H9 (cell line): ENCODE measurements around the gene MSI2. TPM values are rescaled to one million over a fixed set of nuclear protein-coding genes. Genes with fewer than 3 reads are reported as not detected.

Experiments
- DNase-seq: peaks from one replicate; pipeline ENCODE4 v3.0.0-alpha.2; 2017
- H2AFZ ChIP-seq: one replicate; pipeline ENCODE4 v1.6.1; 2013; ENCODE audit warnings: mild to moderate bottlenecking, low read length, control low read depth, moderate library complexity
- H2AK5ac ChIP-seq: 2 replicates; pipeline ENCODE4 v1.6.1; 2013; ENCODE audit warnings: low read length, control low read depth, mixed read lengths; ENCODE audit not compliant: insufficient read length
- H2BK120ac ChIP-seq: one replicate; pipeline ENCODE4 v1.6.1; 2013; ENCODE audit warnings: low read depth, mild to moderate bottlenecking, low read length, control low read depth, inconsistent platforms; ENCODE audit not compliant: poor library complexity, severe bottlenecking
- H2BK12ac ChIP-seq: 2 replicates; pipeline ENCODE4 v1.6.1; 2013; ENCODE audit warnings: low read length, control low read depth, mixed read lengths, low read depth; ENCODE audit not compliant: insufficient read length
- H2BK15ac ChIP-seq: 2 replicates; pipeline ENCODE4 v1.6.1; 2013; ENCODE audit warnings: low read depth, low read length, control low read depth
- H2BK20ac ChIP-seq: one replicate; pipeline ENCODE4 v1.6.1; 2013; ENCODE audit warnings: low read depth, mild to moderate bottlenecking, low read length, control low read depth, inconsistent platforms; ENCODE audit not compliant: poor library complexity, severe bottlenecking
- H2BK5ac ChIP-seq: 2 replicates; pipeline ENCODE4 v1.6.1; 2013; ENCODE audit warnings: low read length, control low read depth, mixed read lengths; ENCODE audit not compliant: insufficient read length
- H3K14ac ChIP-seq: 2 replicates; pipeline ENCODE4 v1.6.1; 2013; ENCODE audit warnings: low read length, control low read depth; ENCODE audit not compliant: insufficient read depth
- H3K18ac ChIP-seq: 2 replicates; pipeline ENCODE4 v1.6.1; 2013; ENCODE audit warnings: low read depth, mild to moderate bottlenecking, mixed read lengths, low read length, control low read depth; ENCODE audit not compliant: insufficient read length
- H3K23ac ChIP-seq: 2 replicates; pipeline ENCODE4 v1.6.1; 2013; ENCODE audit warnings: low read length, control low read depth, mixed read lengths, low read depth; ENCODE audit not compliant: insufficient read length
- H3K23me2 ChIP-seq: 2 replicates; pipeline ENCODE4 v1.6.1; 2013; ENCODE audit warnings: low read depth, mild to moderate bottlenecking, mixed read lengths, low read length, control low read depth; ENCODE audit not compliant: insufficient read length, poor library complexity, severe bottlenecking
- H3K27ac ChIP-seq: 2 replicates; pipeline ENCODE4 v1.5.1; 2013; ENCODE audit warnings: low read length, control low read depth, mixed read lengths, low read depth; ENCODE audit not compliant: insufficient read length
- H3K27me3 ChIP-seq: 2 replicates; pipeline ENCODE4 v1.6.1; 2013; ENCODE audit warnings: low read length, control low read depth, inconsistent platforms; ENCODE audit not compliant: insufficient read depth
- H3K4ac ChIP-seq: 2 replicates; pipeline ENCODE4 v1.6.1; 2013; ENCODE audit warnings: low read depth, mild to moderate bottlenecking, control low read depth, inconsistent platforms, low read length, moderate library complexity
- H3K4me1 ChIP-seq: 2 replicates; pipeline ENCODE4 v1.6.1; 2013; ENCODE audit warnings: low read length, control low read depth, inconsistent platforms; ENCODE audit not compliant: insufficient read depth
- H3K4me2 ChIP-seq: 2 replicates; pipeline ENCODE4 v1.6.1; 2013; ENCODE audit warnings: low read length, control low read depth, mixed read lengths; ENCODE audit not compliant: insufficient read length, insufficient read depth
- H3K56ac ChIP-seq: 2 replicates; pipeline ENCODE4 v1.6.1; 2013; ENCODE audit warnings: low read depth, mild to moderate bottlenecking, mixed read lengths, low read length, control low read depth; ENCODE audit not compliant: insufficient read length
- H3K79me1 ChIP-seq: 2 replicates; pipeline ENCODE4 v1.6.1; 2013; ENCODE audit warnings: low read depth, mild to moderate bottlenecking, moderate library complexity, low read length, control low read depth, inconsistent platforms; ENCODE audit not compliant: insufficient read depth, poor library complexity, severe bottlenecking
- H3K79me2 ChIP-seq: 2 replicates; pipeline ENCODE4 v1.6.1; 2013; ENCODE audit warnings: low read length, control low read depth, inconsistent platforms; ENCODE audit not compliant: insufficient read depth
- H3K9ac ChIP-seq: 2 replicates; pipeline ENCODE4 v1.6.1; 2013; ENCODE audit warnings: low read length, control low read depth, mixed read lengths; ENCODE audit not compliant: insufficient read length; ENCODE audit errors: extremely low read depth
- H3K9me3 ChIP-seq: one replicate; pipeline ENCODE4 v1.6.1; 2013; ENCODE audit warnings: low read depth, low read length, inconsistent platforms; ENCODE audit not compliant: control insufficient read depth
- H3T11ph ChIP-seq: one replicate; pipeline ENCODE4 v1.6.1; 2013; ENCODE audit warnings: mild to moderate bottlenecking, low read length, control low read depth, inconsistent platforms
- H4K20me1 ChIP-seq: one replicate; pipeline ENCODE4 v1.6.1; 2013; ENCODE audit not compliant: control insufficient read depth, insufficient read length, insufficient read depth
- H4K5ac ChIP-seq: 2 replicates; pipeline ENCODE4 v1.6.1; 2013; ENCODE audit warnings: low read depth, mild to moderate bottlenecking, mixed read lengths, low read length, control low read depth; ENCODE audit not compliant: insufficient read length
- H4K8ac ChIP-seq: replicated peaks from 2 replicates; pipeline ENCODE4 v1.6.1; 2013; ENCODE audit warnings: low read length, control low read depth, mixed read lengths, low read depth; ENCODE audit not compliant: insufficient read length
- H4K91ac ChIP-seq: 2 replicates; pipeline ENCODE4 v1.6.1; 2013; ENCODE audit warnings: low read depth, mild to moderate bottlenecking, moderate library complexity, mixed read lengths, low read length, control low read depth; ENCODE audit not compliant: insufficient read length
- H3K27ac Mint-ChIP-seq, 3 experiments: 2 replicates in 2 of 3; 3 replicates in 1 of 3; pipeline ENCODE4 v1.8.0; 2020 to 2021; ENCODE audit warnings: mixed read lengths in 3 of 3, mild to moderate bottlenecking in 1 of 3, moderate library complexity in 1 of 3
- H3K27me3 Mint-ChIP-seq: 2 replicates; pipeline ENCODE4 v1.8.0; 2021; ENCODE audit warnings: low read depth, mild to moderate bottlenecking, moderate library complexity, mixed read lengths
- H3K36me3 Mint-ChIP-seq, 3 experiments: 2 replicates in 2 of 3; 3 replicates in 1 of 3; pipeline ENCODE4 v1.8.0; 2020 to 2021; ENCODE audit warnings: low read depth in 3 of 3, mixed read lengths in 3 of 3; ENCODE audit not compliant: insufficient read depth in 1 of 3
- H3K4me1 Mint-ChIP-seq, 2 experiments: 2 replicates each; pipeline ENCODE4 v1.8.0; 2020; ENCODE audit warnings: mixed read lengths in 2 of 2
- H3K4me3 Mint-ChIP-seq, 2 experiments: 2 replicates in 1 of 2; 3 replicates in 1 of 2; pipeline ENCODE4 v1.8.0; 2020 to 2021; ENCODE audit warnings: mild to moderate bottlenecking in 2 of 2, mixed read lengths in 2 of 2, moderate library complexity in 1 of 2
- H3K9me3 Mint-ChIP-seq, 2 experiments: 2 replicates in 1 of 2; 3 replicates in 1 of 2; pipeline ENCODE4 v1.8.0; 2020; ENCODE audit warnings: mild to moderate bottlenecking in 2 of 2, mixed read lengths in 2 of 2, moderate library complexity in 1 of 2
- CTCF ChIP-seq: fragments of 200-600 bp; sonication (generic); conservative IDR thresholded peaks from 3 replicates; pipeline ENCODE4 v1.8.0; 2021; ENCODE audit warnings: antibody characterized with exemption, mild to moderate bottlenecking
- WGBS: extraction: QIAGEN DNeasy Blood & Tissue Kit; methylation state at CpG from one replicate; pipeline ENCODE4 v1.1.7; 2013; ENCODE audit warnings: missing lambda C conversion rate, low lambda C conversion rate, mixed read lengths; ENCODE audit not compliant: insufficient read length; ENCODE audit errors: extremely low coverage; 5-methylcytosine and 5-hydroxymethylcytosine counted together
- total RNA-seq: library from RNA; stranded (reverse); gene quantifications from 2 replicates; pipeline ENCODE4 v1.2.1, GENCODE V29; 2021

Gene MSI2
- total RNA-seq, 1 experiment from 2014 or later: 98.5 TPM

GRCh38 chr17:57552114-57552624 lies 295.8 kb downstream of the MSI2 start:
- no peak overlapping the region for H3K14ac ChIP-seq
- no peak overlapping the region for H3T11ph ChIP-seq
- no peaks in the 10 kb centered on the region for H4K20me1 ChIP-seq
- H3K23me2 ChIP-seq: no peaks in the 10 kb centered on the region
- no peak overlapping the region for H2BK5ac ChIP-seq
- WGBS: no CpG with 5 or more reads among the region's 11 CpGs
- Mint-ChIP-seq H3K27ac (peak overlapping the region; percentile 68 to 90 (median 90); a peak in 3 of 7 replicates), H3K4me3 (peak overlapping the region in 1 of 2 experiments; percentile 22; a peak in 2 of 5 replicates), H3K36me3 (no peaks in the 10 kb centered on the region), H3K9me3 (no peaks in the 10 kb centered on the region), H3K27me3 (no peaks in the 10 kb centered on the region), H3K4me1 (peaks cover 74 to 90% of the 10 kb centered on the region in 2 experiments)
- H2BK15ac ChIP-seq: no peak overlapping the region
- H3K27me3 ChIP-seq: no peaks in the 10 kb centered on the region
- H3K18ac ChIP-seq: no peak overlapping the region
- H2BK120ac ChIP-seq: no peak overlapping the region
- H3K79me1 ChIP-seq: no peaks in the 10 kb centered on the region
- H3K56ac ChIP-seq: no peak overlapping the region
- peaks cover 14% of the 10 kb centered on the region; the same call in 1 of the 2 replicates for H3K4me1 ChIP-seq
- no peak overlapping the region for H3K4ac ChIP-seq
- no peak overlapping the region for H4K5ac ChIP-seq
- H3K9me3 ChIP-seq: no peaks in the 10 kb centered on the region
- H3K79me2 ChIP-seq: no peaks in the 10 kb centered on the region
- no peak overlapping the region for H4K91ac ChIP-seq
- H2AK5ac ChIP-seq: no peak overlapping the region
- H3K23ac ChIP-seq: no peak overlapping the region
- H4K8ac ChIP-seq: no peak overlapping the region
- TF ChIP-seq CTCF: peak; percentile 81
- no peak overlapping the region for H3K27ac ChIP-seq
- no peak overlapping the region for H3K9ac ChIP-seq
- peak; percentile 89 for DNase-seq
- no peak overlapping the region for H3K4me2 ChIP-seq
- no peak overlapping the region for H2BK20ac ChIP-seq
- H2BK12ac ChIP-seq: no peak overlapping the region
- no peak overlapping the region for H2AFZ ChIP-seq
